Activated B cell treated with CpG ODN at 0.5 μM for 24 hours (primary cell): ENCODE results near the gene AIP. TPM values are rescaled to one million over a fixed set of nuclear protein-coding genes. Genes with fewer than 3 reads are reported as not detected.

Experiments used
- ATAC-seq: fragments of 200-7000 bp; cut with Tn5 transposase; one replicate; pipeline ENCODE4 v1.10.0; 2021; ENCODE audit warnings: low read depth, mild to moderate bottlenecking, moderate library complexity
- CTCF ChIA-PET: fragments of 350-600 bp; sonication (Branson Sonifier 250); formaldehyde crosslinking; loops from one replicate; lab custom pipeline; 2021; ENCODE audit warnings: antibody characterized with exemption; lab: Charles Lee
- POLR2A ChIA-PET: fragments of 350-600 bp; sonication (Branson Sonifier 250); formaldehyde crosslinking; loops from one replicate; lab custom pipeline; 2021; ENCODE audit warnings: antibody characterized with exemption; lab: Charles Lee
- DNase-seq: peaks from one replicate; pipeline ENCODE4 v3.0.0; 2022
- H3K27ac Mint-ChIP-seq: one replicate; pipeline ENCODE4 v1.8.0; 2020; ENCODE audit warnings: mixed read lengths
- H3K27me3 Mint-ChIP-seq: one replicate; pipeline ENCODE4 v1.8.0; 2021; ENCODE audit warnings: mixed read lengths
- H3K36me3 Mint-ChIP-seq: one replicate; pipeline ENCODE4 v1.8.0; 2021; ENCODE audit warnings: low read depth, mixed read lengths
- H3K4me1 Mint-ChIP-seq: one replicate; pipeline ENCODE4 v1.8.0; 2021; ENCODE audit warnings: mixed read lengths
- H3K4me3 Mint-ChIP-seq: one replicate; pipeline ENCODE4 v1.8.0; 2020; ENCODE audit warnings: mild to moderate bottlenecking, mixed read lengths
- H3K9me3 Mint-ChIP-seq: one replicate; pipeline ENCODE4 v1.8.0; 2020; ENCODE audit warnings: mixed read lengths
- CTCF ChIP-seq: fragments of 200-600 bp; IDR thresholded peaks from one replicate; pipeline ENCODE4 v1.8.0; 2022; ENCODE audit warnings: antibody characterized with exemption, mild to moderate bottlenecking
- intact Hi-C: fragments of 100-400 bp; cut with micrococcal nuclease; formaldehyde crosslinking; loops from one replicate; pipeline ENCODE4 v1.15.1; 2024
- total RNA-seq: library from RNA; stranded (reverse); gene quantifications from 2 replicates; pipeline ENCODE4 v1.2.3, GENCODE V29; 2022

The AIP gene
- total RNA-seq, 1 donor from 2014 or later, result 108 TPM

GRCh38 chr11:67504005-67504949 is 21.5 kb downstream of the AIP start:
- DNase-seq (peak; percentile 36), ATAC-seq (no peak)
- Mint-ChIP-seq H3K27me3 (no peaks in the 10 kb centered on the region), H3K36me3 (peaks cover 48% of the 10 kb centered on the region), H3K27ac (peak overlapping the region; percentile 74), H3K4me3 (peak overlapping the region; percentile 90), H3K9me3 (no peaks in the 10 kb centered on the region), H3K4me1 (peaks cover 51% of the 10 kb centered on the region)
- ChIA-PET CTCF (interaction anchor here (1.2 to 1.3 kb wide), 2 partner anchors 112 to 153 kb away, joined by 3 to 4 read pairs; partner anchors contain the start of gene RAD9A), POLR2A (interaction anchor here (0.5 to 2.8 kb wide), 14 partner anchors 11 to 378 kb away, joined by 3 to 45 read pairs (median 6); partner anchors contain the start of genes AIP, PPP1CA, PTPRCAP and RAD9A)
- no peak for TF ChIP-seq CTCF
- intact Hi-C loops, result no loop called here

- POLR2A ChIA-PET, result interaction anchor here (0.5 to 2.8 kb wide), 23 partner anchors 12 to 154 kb away, joined by 3 to 45 read pairs (median 5); partner anchors contain the start of genes AIP, NUDT8, POLD4 and PPP1CA
- ATAC-seq (peak; percentile 14), DNase-seq (peak; percentile 85)
- Mint-ChIP-seq H3K36me3 (peaks cover 46% of the 10 kb centered on the region), H3K9me3 (no peaks in the 10 kb centered on the region), H3K4me3 (peak within 1 kb of the TSS; percentile 90), H3K27ac (peak within 1 kb of the TSS; percentile 94), H3K4me1 (peaks cover 51% of the 10 kb centered on the region), H3K27me3 (no peaks in the 10 kb centered on the region)
- intact Hi-C loops, result loop anchor here (1.0 to 5.0 kb wide), 4 partner anchors 20 to 888 kb away; partner anchors contain the start of gene RBM14
- CTCF ChIA-PET, result interaction anchor here (1.2 to 1.7 kb wide), 6 partner anchors 35 to 154 kb away, joined by 3 to 13 read pairs (median 4); partner anchors contain the start of genes PPP1CA, PTPRCAP and RAD9A
- TF ChIP-seq CTCF, result no peak
Measured at GRCh38 chr11:67504950-67505581, 22.2 kb downstream of the AIP start, which contains the start of gene PITPNM1. Gene PITPNM1, minus strand, starts transcription at chr11:67505363. Its CDS starts 1,183 bp downstream, at chr11:67504180.

GRCh38 chr11:67505605-67506396 is 23.0 kb downstream of the AIP start:
- Mint-ChIP-seq H3K36me3 (peaks cover 40% of the 10 kb centered on the region), H3K9me3 (no peaks in the 10 kb centered on the region), H3K4me3 (peak overlapping the region; percentile 90), H3K27me3 (no peaks in the 10 kb centered on the region), H3K27ac (peak overlapping the region; percentile 94), H3K4me1 (peaks cover 50% of the 10 kb centered on the region)
- POLR2A ChIA-PET, result interaction anchor here (0.6 to 2.8 kb wide), 21 partner anchors 13 to 154 kb away, joined by 3 to 45 read pairs (median 5); partner anchors contain the start of genes AIP, NUDT8, POLD4 and PPP1CA
- CTCF ChIA-PET, result interaction anchor here (0.6 to 1.7 kb wide), 9 partner anchors 36 to 159 kb away, joined by 3 to 13 read pairs (median 4); partner anchors contain the start of genes PPP1CA, PTPRCAP and RAD9A
- peak; percentile 66 for TF ChIP-seq CTCF
- ATAC-seq, result peak; percentile 37
- intact Hi-C loops, result loop anchor here (1.0 to 5.0 kb wide), 10 partner anchors 20 to 888 kb away; partner anchors contain the start of genes PPP1CA, RBM14, RPS6KB2 and TMEM134
- peak; percentile 84 for DNase-seq

GRCh38 chr11:67506426-67507051 is 23.7 kb downstream of the AIP start:
- ChIA-PET CTCF (interaction anchor here (0.6 to 1.7 kb wide), 8 partner anchors 36 to 160 kb away, joined by 3 to 13 read pairs (median 4); partner anchors contain the start of genes PPP1CA and PTPRCAP), POLR2A (interaction anchor here (0.6 to 2.8 kb wide), 12 partner anchors 21 to 124 kb away, joined by 3 to 45 read pairs (median 5); partner anchors contain the start of genes CORO1B, NUDT8, PPP1CA and PTPRCAP)
- intact Hi-C loops, result loop anchor here (1.0 to 5.0 kb wide), 8 partner anchors 37 to 889 kb away; partner anchors contain the start of genes PPP1CA, RBM14, RPS6KB2 and TMEM134
- TF ChIP-seq CTCF, result no peak
- Mint-ChIP-seq H3K9me3 (no peaks in the 10 kb centered on the region), H3K4me1 (peaks cover 47% of the 10 kb centered on the region), H3K27ac (peak overlapping the region; percentile 94), H3K27me3 (no peaks in the 10 kb centered on the region), H3K36me3 (peaks cover 32% of the 10 kb centered on the region), H3K4me3 (peak overlapping the region; percentile 90)
- DNase-seq (no peak), ATAC-seq (no peak)
